NT2/D1 (cell line): ENCODE results near the gene CDHR3.

Source experiments
- DNase-seq: peaks from one replicate; pipeline ENCODE4 v3.0.0-alpha.2; 2011; ENCODE audit warnings: low read depth, low spot score
- H3K27me3 ChIP-seq: 2 replicates; pipeline ENCODE4 v1.6.0; 2011; ENCODE audit warnings: mild to moderate bottlenecking; ENCODE audit not compliant: insufficient read length, insufficient read depth
- H3K36me3 ChIP-seq: 2 replicates; pipeline ENCODE4 v1.6.1; 2011; ENCODE audit warnings: mild to moderate bottlenecking, low read length, mixed read lengths; ENCODE audit not compliant: insufficient read depth, insufficient read length
- H3K4me1 ChIP-seq: 2 replicates; pipeline ENCODE4 v1.5.1; 2011; ENCODE audit not compliant: insufficient read depth, insufficient read length
- H3K4me3 ChIP-seq: 2 replicates; pipeline ENCODE4 v1.5.1; 2011; ENCODE audit warnings: low read depth; ENCODE audit not compliant: insufficient read length
- H3K9ac ChIP-seq: 2 replicates; pipeline ENCODE4 v1.6.0; 2011; ENCODE audit warnings: low read depth; ENCODE audit not compliant: insufficient read length
- H3K9me3 ChIP-seq: 2 replicates; pipeline ENCODE4 v1.5.1; 2011; ENCODE audit warnings: mild to moderate bottlenecking, low read length; ENCODE audit not compliant: insufficient read depth
- SUZ12 ChIP-seq: IDR thresholded peaks from 2 replicates; pipeline ENCODE4 v1.6.1; 2011; ENCODE audit not compliant: insufficient read length, insufficient read depth; ENCODE audit errors: extremely low read depth
- YY1 ChIP-seq: IDR thresholded peaks from 2 replicates; pipeline ENCODE4 v1.6.1; 2011; ENCODE audit not compliant: insufficient read length, insufficient read depth
- ZNF274 ChIP-seq: IDR thresholded peaks from 2 replicates; pipeline ENCODE4 v1.6.1; 2011; ENCODE audit warnings: mild to moderate bottlenecking, low read depth, low read length

The CDHR3 gene

GRCh38 chr7:106031300-106032035 lies 68.4 kb downstream of the CDHR3 start:
- peak; percentile 38 for DNase-seq

GRCh38 chr7:106032295-106032694 lies 69.2 kb downstream of the CDHR3 start:
- Histone ChIP-seq H3K36me3 (no peaks in the 10 kb centered on the region), H3K4me3 (no peak overlapping the region), H3K9ac (no peak overlapping the region), H3K4me1 (no peaks in the 10 kb centered on the region), H3K27me3 (no peaks in the 10 kb centered on the region), H3K9me3 (peaks cover 5% of the 10 kb centered on the region; the same call in 1 of the 2 replicates)
- DNase-seq, result no peak
- TF ChIP-seq SUZ12 (no peak), ZNF274 (no peak), YY1 (no peak)

More at GRCh38 chr7:106031300-106032035, 68.4 kb downstream of the CDHR3 start:
- no peak overlapping the region for H3K9ac ChIP-seq
- no peaks in the 10 kb centered on the region for H3K36me3 ChIP-seq
- H3K9me3 ChIP-seq, result peaks cover 5% of the 10 kb centered on the region; the same call in 1 of the 2 replicates
- no peak for TF ChIP-seq SUZ12
- TF ChIP-seq YY1, result no peak
- no peak for TF ChIP-seq ZNF274
- H3K4me1 ChIP-seq, result no peaks in the 10 kb centered on the region
- H3K4me3 ChIP-seq, result no peak overlapping the region
- no peaks in the 10 kb centered on the region for H3K27me3 ChIP-seq

GRCh38 chr7:106033735-106034134 lies 70.7 kb downstream of the CDHR3 start:
- Histone ChIP-seq H3K36me3 (no peaks in the 10 kb centered on the region), H3K9me3 (peaks cover 5% of the 10 kb centered on the region; the same call in 1 of the 2 replicates), H3K9ac (no peak overlapping the region), H3K27me3 (no peaks in the 10 kb centered on the region), H3K4me3 (no peak overlapping the region), H3K4me1 (no peaks in the 10 kb centered on the region)
- no peak for DNase-seq
- no peak for TF ChIP-seq ZNF274
- no peak for TF ChIP-seq YY1
- no peak for TF ChIP-seq SUZ12

- peaks cover 5% of the 10 kb centered on the region; the same call in 1 of the 2 replicates for H3K9me3 ChIP-seq
- H3K4me3 ChIP-seq, result no peak overlapping the region
- no peak for TF ChIP-seq SUZ12
- no peak for TF ChIP-seq ZNF274
- no peak for TF ChIP-seq YY1
- H3K9ac ChIP-seq, result no peak overlapping the region
- H3K4me1 ChIP-seq, result peaks cover 4% of the 10 kb centered on the region
- no peaks in the 10 kb centered on the region for H3K36me3 ChIP-seq
- no peak for DNase-seq
- no peaks in the 10 kb centered on the region for H3K27me3 ChIP-seq
Observed at GRCh38 chr7:106034383-106034782, 71.3 kb downstream of the CDHR3 start.

GRCh38 chr7:106035568-106035967 lies 72.5 kb downstream of the CDHR3 start:
- Histone ChIP-seq H3K36me3 (no peaks in the 10 kb centered on the region), H3K9me3 (peaks cover 5% of the 10 kb centered on the region; the same call in 1 of the 2 replicates), H3K4me1 (peaks cover 4% of the 10 kb centered on the region), H3K9ac (no peak overlapping the region), H3K4me3 (no peak overlapping the region), H3K27me3 (no peaks in the 10 kb centered on the region)
- TF ChIP-seq YY1 (no peak), ZNF274 (no peak), SUZ12 (no peak)
- no peak for DNase-seq

GRCh38 chr7:106036004-106036403 lies 72.9 kb downstream of the CDHR3 start:
- Histone ChIP-seq H3K9ac (no peak overlapping the region), H3K4me3 (no peak overlapping the region), H3K9me3 (peaks cover 5% of the 10 kb centered on the region; the same call in 1 of the 2 replicates), H3K36me3 (no peaks in the 10 kb centered on the region), H3K27me3 (no peaks in the 10 kb centered on the region), H3K4me1 (peaks cover 4% of the 10 kb centered on the region)
- no peak for TF ChIP-seq SUZ12
- no peak for TF ChIP-seq ZNF274
- TF ChIP-seq YY1, result no peak
- DNase-seq, result no peak

- Histone ChIP-seq H3K36me3 (no peaks in the 10 kb centered on the region), H3K9me3 (peaks cover 5% of the 10 kb centered on the region; the same call in 1 of the 2 replicates), H3K9ac (no peak overlapping the region), H3K4me3 (no peak overlapping the region), H3K4me1 (peaks cover 4% of the 10 kb centered on the region), H3K27me3 (no peaks in the 10 kb centered on the region)
- TF ChIP-seq SUZ12, result no peak
- no peak for TF ChIP-seq ZNF274
- TF ChIP-seq YY1, result no peak
- DNase-seq, result no peak
Observed at GRCh38 chr7:106037489-106038176, 74.6 kb downstream of the CDHR3 start.
